ENCODE data around the gene TNRC18. TPM values are rescaled to one million over a fixed set of nuclear protein-coding genes. Genes with fewer than 3 reads are reported as not detected.

The TNRC18 gene
- total and polyA plus RNA-seq, 9 of the 15 experiments (the other 6 are each of a cell fraction or from before 2014, with no cell fraction given), result 0.03 to 43.2 (median 18.0) TPM

DNA sequence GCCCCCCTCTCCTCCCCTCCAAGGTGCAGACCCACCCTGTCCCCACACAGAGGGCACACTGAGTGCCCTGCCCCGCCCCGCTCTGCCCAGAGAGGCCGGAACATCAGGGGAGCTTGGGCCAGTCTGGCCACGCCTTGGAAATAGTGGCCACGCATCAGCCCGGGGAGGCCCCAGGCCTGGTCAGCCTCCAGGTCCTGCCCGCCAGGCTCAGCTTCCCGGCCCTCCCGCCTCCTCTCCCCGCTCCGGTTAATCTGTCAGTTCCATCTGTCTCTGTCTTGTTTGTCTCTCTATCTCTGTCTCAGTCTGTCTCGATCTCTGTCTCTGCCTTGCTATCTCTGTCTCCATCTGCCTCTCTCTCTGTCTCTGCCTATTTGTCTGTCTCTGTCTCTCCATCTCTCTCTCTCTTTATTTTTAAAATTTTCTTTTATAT is 28.9 kb upstream of the TNRC18 start (continued):
- no peak for TF ChIP-seq TAF15 (IDR thresholded peaks at IDR 0.05; ENCODE audit: low read depth, low read length)
- TF ChIP-seq, protein P1, sequence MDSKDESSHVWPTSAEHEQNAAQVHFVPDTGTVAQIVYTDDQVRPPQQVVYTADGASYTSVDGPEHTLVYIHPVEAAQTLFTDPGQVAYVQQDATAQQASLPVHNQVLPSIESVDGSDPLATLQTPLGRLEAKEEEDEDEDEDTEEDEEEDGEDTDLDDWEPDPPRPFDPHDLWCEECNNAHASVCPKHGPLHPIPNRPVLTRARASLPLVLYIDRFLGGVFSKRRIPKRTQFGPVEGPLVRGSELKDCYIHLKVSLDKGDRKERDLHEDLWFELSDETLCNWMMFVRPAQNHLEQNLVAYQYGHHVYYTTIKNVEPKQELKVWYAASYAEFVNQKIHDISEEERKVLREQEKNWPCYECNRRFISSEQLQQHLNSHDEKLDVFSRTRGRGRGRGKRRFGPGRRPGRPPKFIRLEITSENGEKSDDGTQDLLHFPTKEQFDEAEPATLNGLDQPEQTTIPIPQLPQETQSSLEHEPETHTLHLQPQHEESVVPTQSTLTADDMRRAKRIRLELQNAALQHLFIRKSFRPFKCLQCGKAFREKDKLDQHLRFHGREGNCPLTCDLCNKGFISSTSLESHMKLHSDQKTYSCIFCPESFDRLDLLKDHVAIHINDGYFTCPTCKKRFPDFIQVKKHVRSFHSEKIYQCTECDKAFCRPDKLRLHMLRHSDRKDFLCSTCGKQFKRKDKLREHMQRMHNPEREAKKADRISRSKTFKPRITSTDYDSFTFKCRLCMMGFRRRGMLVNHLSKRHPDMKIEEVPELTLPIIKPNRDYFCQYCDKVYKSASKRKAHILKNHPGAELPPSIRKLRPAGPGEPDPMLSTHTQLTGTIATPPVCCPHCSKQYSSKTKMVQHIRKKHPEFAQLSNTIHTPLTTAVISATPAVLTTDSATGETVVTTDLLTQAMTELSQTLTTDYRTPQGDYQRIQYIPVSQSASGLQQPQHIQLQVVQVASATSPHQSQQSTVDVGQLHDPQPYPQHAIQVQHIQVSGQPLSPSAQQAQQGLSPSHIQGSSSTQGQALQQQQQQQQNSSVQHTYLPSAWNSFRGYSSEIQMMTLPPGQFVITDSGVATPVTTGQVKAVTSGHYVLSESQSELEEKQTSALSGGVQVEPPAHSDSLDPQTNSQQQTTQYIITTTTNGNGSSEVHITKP (IDR thresholded peaks at IDR 0.05; ENCODE audit: partially characterized antibody), result no peak
- TF ChIP-seq NFXL1 (CRISPR knock-in tag; IDR thresholded peaks at IDR 0.05), result no peak
- no peak for TF ChIP-seq ZNF282 (CRISPR knock-in tag; IDR thresholded peaks at IDR 0.05)
- TF ChIP-seq, protein P2, sequence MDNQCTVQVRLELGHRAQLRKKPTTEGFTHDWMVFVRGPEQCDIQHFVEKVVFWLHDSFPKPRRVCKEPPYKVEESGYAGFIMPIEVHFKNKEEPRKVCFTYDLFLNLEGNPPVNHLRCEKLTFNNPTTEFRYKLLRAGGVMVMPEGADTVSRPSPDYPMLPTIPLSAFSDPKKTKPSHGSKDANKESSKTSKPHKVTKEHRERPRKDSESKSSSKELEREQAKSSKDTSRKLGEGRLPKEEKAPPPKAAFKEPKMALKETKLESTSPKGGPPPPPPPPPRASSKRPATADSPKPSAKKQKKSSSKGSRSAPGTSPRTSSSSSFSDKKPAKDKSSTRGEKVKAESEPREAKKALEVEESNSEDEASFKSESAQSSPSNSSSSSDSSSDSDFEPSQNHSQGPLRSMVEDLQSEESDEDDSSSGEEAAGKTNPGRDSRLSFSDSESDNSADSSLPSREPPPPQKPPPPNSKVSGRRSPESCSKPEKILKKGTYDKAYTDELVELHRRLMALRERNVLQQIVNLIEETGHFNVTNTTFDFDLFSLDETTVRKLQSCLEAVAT (IDR thresholded peaks at IDR 0.05), result peak; percentile 43 to 56; a peak in 2 of 4 replicates
- TF ChIP-seq ZKSCAN8 (CRISPR knock-in tag; IDR thresholded peaks at IDR 0.05), result no peak
- TF ChIP-seq NR0B1 (IDR thresholded peaks at IDR 0.05; ENCODE audit: partially characterized antibody), result no peak
- TF ChIP-seq, protein P3, sequence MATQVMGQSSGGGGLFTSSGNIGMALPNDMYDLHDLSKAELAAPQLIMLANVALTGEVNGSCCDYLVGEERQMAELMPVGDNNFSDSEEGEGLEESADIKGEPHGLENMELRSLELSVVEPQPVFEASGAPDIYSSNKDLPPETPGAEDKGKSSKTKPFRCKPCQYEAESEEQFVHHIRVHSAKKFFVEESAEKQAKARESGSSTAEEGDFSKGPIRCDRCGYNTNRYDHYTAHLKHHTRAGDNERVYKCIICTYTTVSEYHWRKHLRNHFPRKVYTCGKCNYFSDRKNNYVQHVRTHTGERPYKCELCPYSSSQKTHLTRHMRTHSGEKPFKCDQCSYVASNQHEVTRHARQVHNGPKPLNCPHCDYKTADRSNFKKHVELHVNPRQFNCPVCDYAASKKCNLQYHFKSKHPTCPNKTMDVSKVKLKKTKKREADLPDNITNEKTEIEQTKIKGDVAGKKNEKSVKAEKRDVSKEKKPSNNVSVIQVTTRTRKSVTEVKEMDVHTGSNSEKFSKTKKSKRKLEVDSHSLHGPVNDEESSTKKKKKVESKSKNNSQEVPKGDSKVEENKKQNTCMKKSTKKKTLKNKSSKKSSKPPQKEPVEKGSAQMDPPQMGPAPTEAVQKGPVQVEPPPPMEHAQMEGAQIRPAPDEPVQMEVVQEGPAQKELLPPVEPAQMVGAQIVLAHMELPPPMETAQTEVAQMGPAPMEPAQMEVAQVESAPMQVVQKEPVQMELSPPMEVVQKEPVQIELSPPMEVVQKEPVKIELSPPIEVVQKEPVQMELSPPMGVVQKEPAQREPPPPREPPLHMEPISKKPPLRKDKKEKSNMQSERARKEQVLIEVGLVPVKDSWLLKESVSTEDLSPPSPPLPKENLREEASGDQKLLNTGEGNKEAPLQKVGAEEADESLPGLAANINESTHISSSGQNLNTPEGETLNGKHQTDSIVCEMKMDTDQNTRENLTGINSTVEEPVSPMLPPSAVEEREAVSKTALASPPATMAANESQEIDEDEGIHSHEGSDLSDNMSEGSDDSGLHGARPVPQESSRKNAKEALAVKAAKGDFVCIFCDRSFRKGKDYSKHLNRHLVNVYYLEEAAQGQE (IDR thresholded peaks at IDR 0.05; ENCODE audit: borderline replicate concordance), result peak; percentile 18; the same call in 1 of the 2 replicates
- TF ChIP-seq, protein P3 (CRISPR knock-in tag; IDR thresholded peaks at IDR 0.05; ENCODE audit: low read depth), result no peak
- TF ChIP-seq HDGF (IDR thresholded peaks at IDR 0.05), result no peak
- no peak for TF ChIP-seq MXD1 (CRISPR knock-in tag; IDR thresholded peaks at IDR 0.05; ENCODE audit: borderline replicate concordance, poor library complexity, severe bottlenecking)
- no peak for TF ChIP-seq KLF6 (CRISPR knock-in tag; IDR thresholded peaks at IDR 0.05; ENCODE audit: borderline replicate concordance)
